Measurements from ENCODE around the gene MSH2. TPM values are rescaled to one million over a fixed set of nuclear protein-coding genes. Genes with fewer than 3 reads are reported as not detected.

Gene MSH2
- total and polyA plus RNA-seq, 2 of the 13 experiments (the other 11 are each of a cell fraction or from before 2014, with no cell fraction given) = 19.9 to 76.3 TPM

- TF ChIP-seq HOXA9 (CRISPR knock-in tag; IDR thresholded peaks at IDR 0.05; ENCODE audit: borderline replicate concordance) (peak; percentile 39; the same call in 1 of the 2 replicates), POLR2A (IDR thresholded peaks at IDR 0.05; ENCODE audit: insufficient read depth in 1 of 2, low read depth in 2 of 2, low read length in 2 of 2) (peak; percentile 58 to 96), ATF1 (CRISPR knock-in tag; IDR thresholded peaks at IDR 0.05) (peak; percentile 66; the same call in 1 of the 2 replicates), PATZ1 (CRISPR knock-in tag; IDR thresholded peaks at IDR 0.05) (peak; percentile 77), ZGPAT (CRISPR knock-in tag; IDR thresholded peaks at IDR 0.05) (peak; percentile 95), SOX13 (IDR thresholded peaks at IDR 0.05) (no peak; the same call in 1 of the 2 replicates), SOX13 (CRISPR knock-in tag; conservative IDR thresholded peaks at IDR 0.05 in 1 of 2, IDR thresholded peaks at IDR 0.05 in 1 of 2) (peak in 1 of 2 experiments; percentile 7; a peak in 1 of 4 replicates), ATF5 (CRISPR knock-in tag; IDR thresholded peaks at IDR 0.05; ENCODE audit: low read depth) (peak; percentile 35; the same call in 1 of the 2 replicates), ZNF652 (CRISPR knock-in tag; IDR thresholded peaks at IDR 0.05; ENCODE audit: borderline replicate concordance, low read depth) (no peak), AKAP8 (CRISPR knock-in tag; IDR thresholded peaks at IDR 0.05) (peak; percentile 80; the same call in 1 of the 2 replicates), ZNF24 (IDR thresholded peaks at IDR 0.05) (no peak), ZNF547 (CRISPR knock-in tag; IDR thresholded peaks at IDR 0.05) (peak; percentile 98), ZFP36L1 (CRISPR knock-in tag; IDR thresholded peaks at IDR 0.05) (no peak; the same call in 1 of the 2 replicates), HES4 (CRISPR knock-in tag; IDR thresholded peaks at IDR 0.05; ENCODE audit: borderline replicate concordance) (peak; percentile 95; the same call in 1 of the 2 replicates), MED1 (CRISPR knock-in tag; IDR thresholded peaks at IDR 0.05) (peak; percentile 49; the same call in 1 of the 2 replicates), RBM39 (IDR thresholded peaks at IDR 0.05; ENCODE audit: low read depth, low read length, poor library complexity, severe bottlenecking) (no peak), EHMT2 (IDR thresholded peaks at IDR 0.05; ENCODE audit: borderline replicate concordance, low read depth, low read length) (no peak), ZNF510 (CRISPR knock-in tag; IDR thresholded peaks at IDR 0.05; ENCODE audit: low read depth) (peak; percentile 84; the same call in 1 of the 2 replicates), ZMYM3 (CRISPR knock-in tag; IDR thresholded peaks at IDR 0.05) (peak; percentile 12; the same call in 1 of the 2 replicates), PRDM15 (CRISPR knock-in tag; IDR thresholded peaks at IDR 0.05) (peak; percentile 76)
Observed at GRCh38 chr2:47402805-47403608, at the start of gene MSH2 (continued).
